SK-N-SH treated with all-trans-retinoic acid at 6 μM for 48 hours (cell line): Measurements from ENCODE around the gene ARSG.

Experiments
- BACH2 ChIP-seq: fragments of 250-450 bp; sonication (Bioruptor Pico); IDR thresholded peaks from 2 replicates; pipeline ENCODE4 v1.9.0; 2021; ENCODE audit warnings: mild to moderate bottlenecking, borderline replicate concordance
- CREB5 ChIP-seq: fragments of 250-450 bp; sonication (Bioruptor Pico); IDR thresholded peaks from 2 replicates; pipeline ENCODE4 v1.5.1; 2020; ENCODE audit warnings: low read depth, mild to moderate bottlenecking, moderate library complexity
- ESRRG ChIP-seq: fragments of 250-450 bp; sonication (Bioruptor Pico); IDR thresholded peaks from 2 replicates; pipeline ENCODE4 v1.6.1; 2021; ENCODE audit warnings: mild to moderate bottlenecking
- ISL1 ChIP-seq: fragments of 250-450 bp; sonication (Bioruptor Pico); IDR thresholded peaks from 2 replicates; pipeline ENCODE4 v2.1.2; 2022; ENCODE audit warnings: mild to moderate bottlenecking, moderate library complexity
- PATZ1 ChIP-seq: fragments of 250-450 bp; sonication (Bioruptor Pico); IDR thresholded peaks from 2 replicates; pipeline ENCODE4 v1.8.0; 2020; ENCODE audit warnings: mild to moderate bottlenecking, moderate library complexity, borderline replicate concordance
- RARB ChIP-seq: fragments of 250-450 bp; sonication (Bioruptor Pico); IDR thresholded peaks from 2 replicates; pipeline ENCODE4 v1.8.0; 2021; ENCODE audit warnings: mild to moderate bottlenecking, moderate library complexity
- SNAI2 ChIP-seq: fragments of 250-450 bp; sonication (Bioruptor Pico); IDR thresholded peaks from 2 replicates; pipeline ENCODE4 v1.5.0; 2020; ENCODE audit warnings: mild to moderate bottlenecking, moderate library complexity
- TCF4 ChIP-seq: fragments of 250-450 bp; sonication (Bioruptor Pico); IDR thresholded peaks from 2 replicates; pipeline ENCODE4 v1.8.0; 2021; ENCODE audit warnings: mild to moderate bottlenecking, moderate library complexity, borderline replicate concordance
- ZC3H10 ChIP-seq: fragments of 250-450 bp; sonication (Bioruptor Pico); IDR thresholded peaks from 2 replicates; pipeline ENCODE4 v1.5.1; 2021; ENCODE audit warnings: mild to moderate bottlenecking, moderate library complexity
- ZFP3 ChIP-seq: fragments of 250-450 bp; sonication (Bioruptor Pico); IDR thresholded peaks from 2 replicates; pipeline ENCODE4 v1.5.0; 2020; ENCODE audit warnings: mild to moderate bottlenecking, moderate library complexity
- ZFP30 ChIP-seq: fragments of 450-650 bp; formaldehyde crosslinking; IDR thresholded peaks from 2 replicates; pipeline ENCODE4 v1.5.0; 2022; ENCODE audit warnings: mild to moderate bottlenecking, moderate library complexity
- ZNF70 ChIP-seq: fragments of 450-650 bp; formaldehyde crosslinking; IDR thresholded peaks from 2 replicates; pipeline ENCODE4 v1.5.0; 2020; ENCODE audit warnings: mild to moderate bottlenecking, moderate library complexity
- ZNF8 ChIP-seq: fragments of 450-650 bp; formaldehyde crosslinking; IDR thresholded peaks from 2 replicates; pipeline ENCODE4 v1.5.0; 2020; ENCODE audit warnings: mild to moderate bottlenecking, moderate library complexity

DNA sequence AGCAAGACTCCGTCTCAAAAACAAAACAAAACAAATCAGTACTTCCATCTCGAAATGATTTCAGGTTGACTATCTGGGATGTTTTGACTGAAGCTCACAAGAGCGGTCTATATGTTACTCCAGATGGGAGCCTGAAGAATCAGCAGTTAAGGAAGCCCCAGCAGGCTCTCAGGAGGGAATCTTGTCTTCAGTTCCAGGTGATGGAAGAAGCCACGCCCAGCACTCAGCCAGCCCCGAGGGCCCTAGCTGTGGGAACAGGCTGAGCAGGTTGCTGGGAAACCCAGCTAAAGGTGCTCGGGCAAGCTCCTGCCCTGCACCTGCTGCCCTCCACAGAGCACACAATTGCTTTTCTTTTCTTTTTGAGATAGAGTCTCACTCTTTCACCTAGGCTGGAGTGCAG lies 133.6 kb downstream of the ARSG start:
- TF ChIP-seq ZFP3 (CRISPR knock-in tag), result no peak
- no peak for TF ChIP-seq ZC3H10
- no peak for TF ChIP-seq ZFP30 (CRISPR knock-in tag)
- no peak for TF ChIP-seq PATZ1
- no peak for TF ChIP-seq TCF4 (CRISPR knock-in tag)
- no peak for TF ChIP-seq BACH2 (CRISPR knock-in tag)
- no peak for TF ChIP-seq RARB
- no peak for TF ChIP-seq ISL1
- TF ChIP-seq SNAI2 (CRISPR knock-in tag), result no peak
- no peak for TF ChIP-seq ZNF70
- TF ChIP-seq CREB5 (CRISPR knock-in tag), result no peak
- TF ChIP-seq ZNF8 (CRISPR knock-in tag), result no peak
- no peak for TF ChIP-seq ESRRG (CRISPR knock-in tag)
